ENCODE results near the gene NBPF4.
"Not testable (repeated sequence)": the region's sequence is repeated elsewhere in the genome, so short reads cannot be mapped to it uniquely, and the experiment has no call there.

DNA sequence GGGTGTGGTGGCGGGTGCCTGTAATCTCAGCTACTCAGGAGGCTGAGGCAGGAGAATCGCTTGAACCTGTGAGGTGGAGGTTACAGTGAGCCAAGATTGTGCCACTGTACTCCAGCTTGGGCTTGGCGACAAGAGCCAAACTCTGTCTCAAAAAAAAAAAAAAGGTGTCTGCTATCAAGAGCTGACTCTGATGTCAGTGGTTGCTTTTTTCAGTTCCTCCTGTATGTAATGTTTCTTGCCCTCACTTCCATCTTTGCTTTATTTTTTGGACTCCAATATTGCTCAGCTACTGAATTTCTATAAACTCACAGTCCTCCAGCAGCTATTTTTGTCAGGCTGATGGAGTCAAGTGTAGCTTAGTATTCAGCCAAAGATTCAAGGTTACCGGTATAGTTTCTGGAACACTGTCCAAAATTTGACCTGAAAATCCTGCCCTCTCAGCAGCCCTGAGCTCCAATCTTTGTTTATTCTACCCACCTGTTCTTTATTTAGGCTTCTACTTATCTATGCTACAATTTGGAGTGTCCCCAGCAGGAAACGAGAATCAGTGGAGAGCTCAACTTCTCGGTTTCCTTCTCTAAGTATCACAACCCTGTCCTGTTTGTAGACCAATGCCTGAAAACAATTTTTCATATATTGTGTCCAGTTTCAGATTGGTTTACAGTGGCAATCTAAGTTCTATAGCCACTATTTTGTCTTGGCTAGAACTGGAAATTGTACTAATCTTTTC lies 38.8 kb upstream of the NBPF4 start:
- TF ChIP-seq, protein P1, sequence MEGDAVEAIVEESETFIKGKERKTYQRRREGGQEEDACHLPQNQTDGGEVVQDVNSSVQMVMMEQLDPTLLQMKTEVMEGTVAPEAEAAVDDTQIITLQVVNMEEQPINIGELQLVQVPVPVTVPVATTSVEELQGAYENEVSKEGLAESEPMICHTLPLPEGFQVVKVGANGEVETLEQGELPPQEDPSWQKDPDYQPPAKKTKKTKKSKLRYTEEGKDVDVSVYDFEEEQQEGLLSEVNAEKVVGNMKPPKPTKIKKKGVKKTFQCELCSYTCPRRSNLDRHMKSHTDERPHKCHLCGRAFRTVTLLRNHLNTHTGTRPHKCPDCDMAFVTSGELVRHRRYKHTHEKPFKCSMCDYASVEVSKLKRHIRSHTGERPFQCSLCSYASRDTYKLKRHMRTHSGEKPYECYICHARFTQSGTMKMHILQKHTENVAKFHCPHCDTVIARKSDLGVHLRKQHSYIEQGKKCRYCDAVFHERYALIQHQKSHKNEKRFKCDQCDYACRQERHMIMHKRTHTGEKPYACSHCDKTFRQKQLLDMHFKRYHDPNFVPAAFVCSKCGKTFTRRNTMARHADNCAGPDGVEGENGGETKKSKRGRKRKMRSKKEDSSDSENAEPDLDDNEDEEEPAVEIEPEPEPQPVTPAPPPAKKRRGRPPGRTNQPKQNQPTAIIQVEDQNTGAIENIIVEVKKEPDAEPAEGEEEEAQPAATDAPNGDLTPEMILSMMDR (IDR thresholded peaks at IDR 0.05): not testable (repeated sequence)
- TF ChIP-seq POLR2A (IDR thresholded peaks at IDR 0.05): not testable (repeated sequence)
